Gastrocnemius medialis (tissue), 4 donors: ENCODE measurements around the gene SPRR3.

Experiments
- CTCF ChIP-seq, 5 experiments: fragments of 450-650 bp in 3 of 5; fragments of 200-600 bp in 2 of 5; sonication (generic) in 2 of 5; IDR thresholded peaks in 4 of 5; conservative IDR thresholded peaks in 1 of 5; 1 replicate in 4 of 5; 2 replicates in 1 of 5; pipeline ENCODE4 v1.5.1; 2016 to 2019; ENCODE audit warnings: antibody characterized with exemption in 5 of 5, mild to moderate bottlenecking in 3 of 5, moderate library complexity in 3 of 5
- POLR2A ChIP-seq, 2 donors: fragments of 450-650 bp; IDR thresholded peaks; one replicate each; pipeline ENCODE4 v1.6.1; 2017; ENCODE audit warnings: antibody characterized with exemption in 2 of 2, mild to moderate bottlenecking in 2 of 2, moderate library complexity in 2 of 2

DNA sequence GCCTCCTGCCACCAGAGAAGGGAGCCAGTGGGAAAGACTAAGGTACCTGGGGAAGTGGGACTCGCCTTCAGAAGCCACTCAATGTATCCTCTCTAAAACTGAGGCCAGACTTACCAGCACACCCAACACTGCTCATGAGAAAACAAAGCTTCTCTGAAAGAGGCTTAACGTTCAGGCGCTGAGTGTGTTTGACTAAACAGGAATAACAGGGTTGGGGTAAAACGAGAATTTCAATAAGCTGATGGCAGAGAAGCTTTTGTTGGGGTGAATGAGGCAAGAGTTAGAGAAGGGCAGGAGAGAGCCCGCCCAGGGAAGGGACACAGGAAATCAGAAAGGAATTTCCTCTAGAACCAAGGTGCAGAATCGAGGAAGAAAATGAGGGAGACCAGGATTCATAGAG is 1.7 kb upstream of the SPRR3 start:
- TF ChIP-seq CTCF (IDR thresholded peaks at IDR 0.05 in 4 of 5, conservative IDR thresholded peaks at IDR 0.05 in 1 of 5) = no peak
- TF ChIP-seq POLR2A (IDR thresholded peaks at IDR 0.05) = no peak
